Measurements from ENCODE around the gene SLC7A4.

The SLC7A4 gene

GRCh38 chr22:20989323-20990138 lies 42.8 kb downstream of the SLC7A4 start:
- no peak for FAIRE-seq
- DNase-seq (ENCODE audit: low spot score) = no peak

- no peak for DNase-seq (ENCODE audit: low spot score)
- FAIRE-seq = no peak
These were observed 43.6 kb downstream of the SLC7A4 start for GRCh38 chr22:20988573-20989322.

GRCh38 chr22:20987375-20987774 lies 45.0 kb downstream of the SLC7A4 start:
- no peak for FAIRE-seq
- DNase-seq (ENCODE audit: low spot score) = no peak

- FAIRE-seq = no peak
- DNase-seq (ENCODE audit: low spot score) = no peak
These were observed 46.0 kb downstream of the SLC7A4 start for GRCh38 chr22:20986365-20986764.

- no peak for FAIRE-seq
- no peak for DNase-seq (ENCODE audit: low spot score)
These were observed 46.6 kb downstream of the SLC7A4 start for GRCh38 chr22:20985720-20986119.

- DNase-seq (ENCODE audit: low spot score) (no peak), FAIRE-seq (no peak)
These were observed 49.1 kb downstream of the SLC7A4 start for GRCh38 chr22:20983081-20983771.

- no peak for DNase-seq (ENCODE audit: low spot score)
- no peak for FAIRE-seq
These were observed 49.8 kb downstream of the SLC7A4 start for GRCh38 chr22:20982563-20982882.

GRCh38 chr22:20981787-20982562 lies 50.4 kb downstream of the SLC7A4 start, which contains the start of gene LZTR1:
LZTR1 (plus strand) TSS chr22:20982297; CDS start chr22:20982372, 75 bp downstream.
- FAIRE-seq = no peak
- DNase-seq (ENCODE audit: low spot score) = peak; percentile 58

- no peak for DNase-seq (ENCODE audit: low spot score)
- FAIRE-seq = no peak
These were observed 51.2 kb downstream of the SLC7A4 start for GRCh38 chr22:20980938-20981722.

- DNase-seq (ENCODE audit: low spot score) (no peak), FAIRE-seq (no peak)
These were observed 51.8 kb downstream of the SLC7A4 start for GRCh38 chr22:20980523-20980922.

GRCh38 chr22:20979940-20980453 lies 52.4 kb downstream of the SLC7A4 start:
- DNase-seq (ENCODE audit: low spot score) (no peak), FAIRE-seq (no peak)

- DNase-seq (ENCODE audit: low spot score) = no peak
- FAIRE-seq = no peak
These were observed 53.0 kb downstream of the SLC7A4 start for GRCh38 chr22:20979243-20979809.

Measured in RCC 7860 (cell line).